GM12801 (cell line): ENCODE results near the gene IKZF5.

ENCODE experiments used
- CTCF ChIP-seq: IDR thresholded peaks from one replicate; pipeline ENCODE4 v1.5.1; 2011; ENCODE audit warnings: control low read depth; ENCODE audit not compliant: insufficient read length; ENCODE audit errors: extremely low read depth

Gene IKZF5

GRCh38 chr10:123039632-123039930 lies 31.0 kb upstream of the IKZF5 start:
- TF ChIP-seq CTCF: no peak

GRCh38 chr10:123038782-123039631 lies 30.4 kb upstream of the IKZF5 start:
- TF ChIP-seq CTCF: no peak

- TF ChIP-seq CTCF: no peak
Observed at GRCh38 chr10:123035467-123036086, 27.0 kb upstream of the IKZF5 start.

- TF ChIP-seq CTCF: no peak
Observed at GRCh38 chr10:123034332-123034731, 25.7 kb upstream of the IKZF5 start.

- TF ChIP-seq CTCF: no peak
Observed at GRCh38 chr10:123031124-123031523, 22.5 kb upstream of the IKZF5 start.

- TF ChIP-seq CTCF: no peak
Observed at GRCh38 chr10:123027861-123028260, 19.3 kb upstream of the IKZF5 start.

GRCh38 chr10:123026302-123026701 lies 17.7 kb upstream of the IKZF5 start:
- no peak for TF ChIP-seq CTCF
